Suppressor macrophage treated with lipopolysaccharide for 1 hour (primary cell): ENCODE measurements around the gene CA5B.
"Not testable (repeated sequence)": the region's sequence is repeated elsewhere in the genome, so short reads cannot be mapped to it uniquely, and the experiment has no call there.

Source experiments
- DNase-seq, 3 donors: peaks; one replicate each; pipeline ENCODE4 v3.0.0-alpha.2; 2020 to 2022

Gene CA5B

DNA sequence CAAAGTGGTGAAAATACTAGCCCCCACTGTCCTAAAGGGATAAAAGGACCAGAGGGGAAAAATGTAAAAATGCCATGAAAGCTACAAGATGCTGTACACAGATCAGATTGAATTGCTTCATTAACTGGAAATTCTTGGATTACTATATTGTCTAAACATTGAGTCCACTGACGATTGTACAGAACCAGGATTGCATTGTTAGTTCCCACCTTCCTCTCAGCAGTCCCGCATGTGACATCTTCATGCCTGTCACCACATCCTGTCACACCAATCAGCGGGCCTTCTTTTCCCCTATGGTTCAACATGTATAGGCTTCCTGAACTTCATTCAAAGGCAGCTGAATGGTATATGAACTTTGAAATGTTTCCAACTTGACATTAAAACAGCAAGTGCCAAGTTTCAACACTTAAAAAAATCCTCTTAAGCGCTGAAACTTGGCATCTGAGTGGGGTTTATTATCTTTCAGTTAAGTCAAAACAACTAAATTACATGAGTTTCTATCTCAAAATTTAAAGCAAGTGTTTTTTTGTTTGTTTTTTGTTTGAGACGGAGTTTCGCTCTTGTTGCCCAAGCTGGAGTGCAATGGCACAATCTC lies 76.8 kb downstream of the CA5B start:
- DNase-seq, result peak; percentile 28 to 53 (median 42)

DNA sequence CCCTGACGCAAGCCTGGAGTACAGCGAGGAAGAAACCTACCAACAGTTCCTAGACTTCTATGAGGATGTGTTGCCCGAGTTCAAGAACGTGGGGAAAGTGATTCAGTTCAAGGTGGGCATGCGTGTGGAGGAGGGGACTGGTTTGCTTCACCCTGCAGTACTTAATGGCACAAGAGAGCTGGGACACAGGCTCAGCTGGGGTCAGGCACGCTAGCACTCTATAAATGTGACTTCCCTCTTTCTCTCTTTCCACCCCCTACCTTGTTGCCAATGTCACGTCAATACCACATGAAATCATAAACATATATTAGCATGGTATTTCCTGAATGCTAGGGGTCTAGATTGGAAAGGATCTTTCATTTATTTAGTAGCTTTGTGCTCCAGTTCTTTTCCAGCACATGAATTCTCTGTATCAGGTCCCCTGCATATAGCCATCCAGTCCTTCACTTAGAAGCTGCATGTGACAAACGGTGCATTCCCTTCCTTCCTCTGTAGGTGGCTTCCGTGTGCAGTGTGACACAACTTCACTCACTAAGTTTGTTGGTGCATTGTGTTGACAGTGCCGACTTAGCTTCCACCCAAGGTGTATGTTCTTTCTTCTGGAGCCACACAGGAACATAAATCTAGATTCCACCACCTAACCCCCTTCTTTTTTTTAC lies 77.8 kb downstream of the CA5B start:
- DNase-seq, result peak; percentile 17 to 23 (median 19)

DNA sequence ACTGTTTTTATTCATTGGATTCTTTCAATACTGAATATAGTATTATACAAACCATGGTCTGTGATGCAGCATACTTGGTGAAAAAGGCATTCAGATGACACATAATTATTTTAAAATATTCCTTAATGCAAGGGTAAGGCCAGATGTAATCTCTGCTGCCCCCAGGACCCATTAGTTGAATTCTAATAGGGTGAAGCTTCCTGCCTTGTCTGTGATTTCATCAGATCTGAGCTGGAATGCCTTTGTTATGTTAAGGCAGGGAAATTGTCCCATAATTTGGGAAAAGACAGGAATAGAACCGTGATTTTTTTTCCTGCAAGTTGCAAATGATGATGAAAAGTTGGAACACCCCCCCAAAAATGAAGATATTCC lies 78.4 kb downstream of the CA5B start:
- no peak for DNase-seq

DNA sequence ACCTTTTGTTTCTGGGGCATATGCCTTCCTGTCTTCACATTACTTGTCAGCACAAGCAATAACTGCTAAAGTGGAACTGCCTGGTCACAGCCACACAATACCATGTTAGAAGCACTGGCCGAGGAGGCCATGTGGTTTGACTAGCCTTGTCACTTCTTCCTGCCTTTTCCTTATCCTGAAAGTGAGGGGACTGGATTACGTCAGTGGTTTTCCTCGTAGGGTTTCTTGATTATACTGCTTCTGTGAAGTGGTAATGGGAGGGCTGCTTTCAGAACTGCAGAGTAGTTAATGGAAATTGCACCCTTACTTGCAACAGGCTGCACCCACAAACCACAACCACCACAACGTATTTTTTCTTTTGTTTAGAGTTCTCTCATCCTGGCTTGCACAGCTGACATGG lies 78.8 kb downstream of the CA5B start:
- DNase-seq, result peak in 1 of 3 donors; percentile 20

DNA sequence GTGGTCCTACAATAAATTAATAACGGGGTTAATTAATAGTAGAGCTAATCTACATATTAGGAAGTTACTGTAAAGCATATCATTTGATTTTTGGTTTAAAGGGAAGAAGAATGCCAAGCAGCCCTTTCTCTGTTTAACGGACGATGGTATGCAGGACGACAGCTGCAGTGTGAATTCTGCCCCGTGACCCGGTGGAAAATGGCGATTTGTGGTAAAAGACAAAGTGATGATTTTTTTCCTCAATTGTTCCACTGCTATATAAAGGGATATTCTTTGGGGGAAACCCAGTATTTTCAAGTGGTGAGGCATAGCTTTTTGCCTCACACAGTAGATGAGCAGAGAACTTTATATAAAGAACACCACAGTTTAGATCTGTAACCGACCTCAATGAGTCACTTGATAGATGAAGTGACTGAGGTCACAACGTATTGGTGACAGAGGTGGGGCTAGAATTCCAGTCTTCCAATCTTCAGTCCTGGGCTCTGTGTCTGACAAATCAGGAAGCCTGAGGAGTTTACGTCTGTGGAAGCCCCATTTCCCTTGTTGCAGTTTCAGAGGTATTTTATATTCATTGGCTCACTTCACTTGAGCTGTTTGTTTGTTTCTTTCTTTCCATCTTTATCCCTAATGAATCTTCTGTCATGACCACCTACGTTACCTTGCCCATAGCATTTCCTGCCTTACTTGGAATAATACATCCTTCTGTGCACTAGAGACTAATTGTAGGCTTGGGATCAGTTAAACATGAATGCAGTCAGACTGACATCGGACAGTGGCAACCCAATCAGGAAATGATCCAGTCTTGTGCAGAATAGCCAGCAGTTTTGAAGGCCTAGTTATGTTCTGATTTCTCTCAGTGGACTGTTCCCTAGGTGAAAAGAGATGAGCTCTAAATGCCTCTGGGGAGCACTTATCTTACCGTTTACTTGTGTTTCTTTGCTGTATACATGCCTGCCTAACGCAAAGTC lies 82.3 kb downstream of the CA5B start:
- DNase-seq, result no peak

DNA sequence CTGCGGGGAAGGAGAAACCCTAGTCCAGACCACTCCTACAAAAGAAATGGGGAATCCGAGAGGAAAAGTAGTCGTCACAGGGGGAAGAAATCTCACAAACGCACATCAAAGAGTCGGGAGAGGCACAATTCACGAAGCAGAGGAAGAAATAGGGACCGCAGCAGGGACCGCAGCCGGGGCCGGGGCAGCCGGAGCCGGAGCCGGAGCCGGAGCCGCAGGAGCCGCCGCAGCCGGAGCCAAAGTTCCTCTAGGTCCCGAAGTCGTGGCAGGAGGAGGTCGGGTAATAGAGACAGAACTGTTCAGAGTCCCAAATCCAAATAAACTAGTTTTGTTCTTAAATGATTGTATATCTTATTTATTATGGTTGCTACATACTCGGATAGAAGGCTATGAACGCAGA lies 84.9 kb downstream of the CA5B start:
- DNase-seq, result no peak

DNA sequence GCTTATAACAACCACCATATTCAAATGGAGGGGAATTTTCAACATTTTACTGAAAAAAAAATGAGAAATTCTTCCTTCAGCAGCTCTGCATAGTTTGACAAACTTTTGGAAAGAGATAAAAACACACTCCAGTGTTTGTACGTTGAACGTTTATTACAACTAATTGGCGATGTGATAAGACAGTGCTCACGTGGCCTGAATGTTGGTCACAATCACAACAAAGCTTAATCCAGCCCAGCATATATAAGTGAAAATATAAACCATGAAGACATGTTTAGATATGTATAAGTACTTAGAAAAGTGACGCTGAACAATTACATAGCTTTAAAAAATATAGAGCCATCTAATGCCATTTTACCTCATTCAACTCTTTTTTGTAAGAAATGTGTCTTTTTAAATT lies 87.9 kb downstream of the CA5B start:
- DNase-seq, result no peak

DNA sequence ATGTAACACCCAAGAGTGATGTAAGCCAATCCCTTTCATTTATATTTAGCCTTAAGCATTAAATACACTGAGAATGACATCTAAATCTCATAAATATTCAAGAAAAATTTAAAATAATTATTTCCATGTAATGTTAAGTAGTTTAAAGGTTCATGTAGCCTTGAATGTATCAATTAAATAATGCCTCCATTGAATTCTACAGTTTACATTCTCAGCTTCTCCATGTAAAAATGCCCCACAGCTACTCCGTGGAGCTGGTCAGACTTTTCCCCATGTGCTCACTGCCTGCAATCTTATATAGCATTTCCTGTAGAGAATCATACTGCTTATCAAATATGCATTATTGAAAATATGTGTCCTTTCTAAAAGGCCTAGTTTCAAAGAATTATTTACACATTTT lies 91.1 kb downstream of the CA5B start:
- no peak for DNase-seq

DNA sequence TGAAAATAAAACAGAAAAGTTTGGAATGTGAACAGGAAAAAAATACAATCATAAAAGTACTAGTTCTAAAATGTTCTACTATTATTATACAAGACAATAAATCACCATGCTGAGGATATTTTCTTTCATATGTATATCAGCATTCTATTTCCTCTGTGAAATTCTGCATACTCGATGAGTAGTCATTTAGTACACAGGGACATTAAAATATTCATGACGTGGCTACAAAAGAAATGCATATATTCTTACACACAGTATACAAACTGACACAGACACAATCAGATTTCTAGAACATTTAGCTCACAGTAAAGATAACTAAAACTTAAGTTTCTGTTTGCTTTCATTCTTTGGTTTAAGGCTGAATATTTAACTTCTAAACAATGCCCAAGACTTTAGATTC lies 93.3 kb downstream of the CA5B start:
- DNase-seq, result not testable (repeated sequence)

DNA sequence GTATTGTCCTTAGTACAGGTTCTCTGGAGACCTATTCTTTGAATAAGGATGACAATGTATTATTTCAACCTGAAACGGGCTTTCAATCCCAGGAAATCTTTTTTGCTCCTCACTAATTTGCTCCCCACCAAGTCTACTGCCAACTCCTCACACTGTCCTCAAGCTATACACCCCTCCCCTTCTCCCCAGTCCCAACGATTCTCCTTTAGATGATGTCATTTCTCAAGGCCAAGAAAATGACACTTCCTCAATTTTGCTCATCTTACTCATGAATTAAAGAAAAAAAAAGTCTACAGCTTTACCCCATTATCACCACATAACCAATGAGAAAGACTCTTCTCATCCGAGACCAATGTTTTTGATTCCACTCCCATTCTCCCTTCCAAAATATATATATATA lies 96.0 kb downstream of the CA5B start:
- peak; percentile 35 to 66 (median 60) for DNase-seq

DNA sequence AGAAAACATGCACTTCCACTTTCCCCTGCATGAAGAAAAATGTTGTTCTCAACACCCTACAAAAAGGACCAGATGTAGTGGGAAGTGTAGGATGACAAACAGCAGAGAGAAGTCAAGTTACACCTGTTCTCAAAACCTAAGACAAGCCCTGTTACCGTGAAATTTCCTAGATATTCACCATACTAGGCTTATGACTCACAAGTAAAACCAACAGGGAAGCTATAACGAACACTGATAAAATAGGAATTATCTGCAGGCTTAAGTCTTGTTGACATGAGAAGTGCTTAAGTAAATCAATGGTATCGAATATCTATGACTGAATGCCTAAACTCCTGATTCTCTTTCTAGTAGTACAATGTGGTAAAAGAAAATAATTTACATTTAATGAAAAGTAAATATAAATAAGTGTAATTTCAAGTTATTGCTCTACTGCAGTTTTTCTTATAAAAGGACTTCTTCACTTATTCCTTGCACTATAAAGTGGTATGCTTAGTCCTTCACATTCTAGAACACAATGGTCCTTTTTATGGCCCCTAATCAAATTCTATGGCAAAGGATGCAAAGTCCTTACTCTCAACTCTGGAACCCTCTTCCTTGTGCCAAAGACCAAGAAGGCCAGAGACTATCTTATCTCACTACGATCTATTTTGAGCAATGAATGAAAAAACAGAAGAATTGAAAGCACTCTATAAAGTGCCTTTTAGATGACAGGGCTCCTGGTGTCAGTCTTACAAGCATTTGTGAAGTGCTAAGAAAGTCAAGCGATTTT lies 96.9 kb downstream of the CA5B start:
- DNase-seq, result no peak
